ENCODE results near the gene SPATA24. TPM values are rescaled to one million over a fixed set of nuclear protein-coding genes. Genes with fewer than 3 reads are reported as not detected.

The SPATA24 gene
- total and polyA plus RNA-seq, 2 of the 8 experiments (the other 6 are each of a cell fraction or from before 2014, with no cell fraction given): 5.8 to 9.4 TPM

- no peak overlapping the region for H3K23ac ChIP-seq (ENCODE audit: insufficient read length)
- H2AFZ ChIP-seq (ENCODE audit: low read length): no peak overlapping the region
- H4K20me1 ChIP-seq (replicated peaks in 1 of 2; ENCODE audit: control insufficient read depth in 1 of 2, insufficient read depth in 2 of 2, low read length in 2 of 2): peaks cover 0 to 9% of the 10 kb centered on the region in 2 experiments
- H3K56ac ChIP-seq (replicated peaks; ENCODE audit: insufficient read length, low read depth, low read length): no peak overlapping the region
- no peak overlapping the region for H3K14ac ChIP-seq (ENCODE audit: insufficient read length)
- no peaks in the 10 kb centered on the region for H3K36me3 ChIP-seq (ENCODE audit: control insufficient read depth in 2 of 4, insufficient read depth in 4 of 4, low read length in 3 of 4)
- no peak overlapping the region for H4K91ac ChIP-seq (replicated peaks; ENCODE audit: insufficient read length, low read length)
- H2BK20ac ChIP-seq (ENCODE audit: low read length): no peak overlapping the region
- no peaks in the 10 kb centered on the region for H3K79me1 ChIP-seq (ENCODE audit: low read depth, low read length)
- no peak overlapping the region for H3K27ac ChIP-seq (ENCODE audit: low read depth, low read length)
- DNase-seq (ENCODE audit: low read depth in 1 of 2, low spot score in 2 of 2) (no peak), FAIRE-seq (no peak)
- peaks cover 13% of the 10 kb centered on the region; the same call in 1 of the 2 replicates for H3K23me2 ChIP-seq (ENCODE audit: low read depth, low read length)
- no peak overlapping the region for H2BK15ac ChIP-seq (ENCODE audit: low read length)
- no peaks in the 10 kb centered on the region for H3K9me3 ChIP-seq (ENCODE audit: insufficient read depth in 2 of 2, low read depth in 1 of 2, low read length in 1 of 2)
- no peaks in the 10 kb centered on the region for H3K27me3 ChIP-seq (replicated peaks in 1 of 4; ENCODE audit: control insufficient read depth in 3 of 4, extremely low read depth in 1 of 4, insufficient read depth in 3 of 4, low read length in 3 of 4)
- no peak overlapping the region for H2BK5ac ChIP-seq (ENCODE audit: low read depth, low read length)
- H3K4me3 ChIP-seq (ENCODE audit: extremely low read depth in 1 of 4, insufficient read depth in 2 of 4, low read depth in 3 of 4, low read length in 4 of 4): no peak overlapping the region
- H3K4me1 ChIP-seq (replicated peaks in 1 of 4; ENCODE audit: control insufficient read depth in 3 of 4, insufficient read depth in 4 of 4, low read length in 3 of 4): no peaks in the 10 kb centered on the region
- no peak overlapping the region for H2BK120ac ChIP-seq (replicated peaks; ENCODE audit: low read depth, low read length)
- no peak overlapping the region for H4K5ac ChIP-seq (ENCODE audit: insufficient read length, low read depth, low read length)
- H3K79me2 ChIP-seq (ENCODE audit: control insufficient read depth in 1 of 2, insufficient read depth in 2 of 2, low read length in 2 of 2): no peaks in the 10 kb centered on the region
- H2AK5ac ChIP-seq (ENCODE audit: low read depth, low read length): no peak overlapping the region
- H3K18ac ChIP-seq (ENCODE audit: extremely low read depth, low read length): no peak overlapping the region
- POLR2A ChIA-PET (ENCODE audit: partially characterized antibody): interaction anchor here (1.4 to 3.4 kb wide), 4 partner anchors 8 to 15 kb away, joined by 3 to 16 read pairs (median 5); partner anchors contain the start of genes DNAJC18 and ECSCR
- WGBS, 2 experiments (ENCODE audit: extremely low coverage in 1 of 2, insufficient coverage in 1 of 2, insufficient read length in 1 of 2, insufficient replicate concordance in 2 of 2, low coverage in 1 of 2, low lambda C conversion rate in 2 of 2, missing lambda C conversion rate in 1 of 2): 93% methylated on average over 5 of the region's 5 CpGs; no CpG with 5 or more reads in 1 of the 2 experiments
- no peak overlapping the region for H3K4me2 ChIP-seq (ENCODE audit: insufficient read depth in 1 of 2, low read depth in 2 of 2, low read length in 2 of 2)
- no peak overlapping the region for H2BK12ac ChIP-seq (ENCODE audit: low read depth, low read length)
- no peak overlapping the region for H4K8ac ChIP-seq (ENCODE audit: extremely low read depth, insufficient read depth, low read length)
- H3K4ac ChIP-seq (replicated peaks; ENCODE audit: insufficient read length, low read depth, low read length): no peak overlapping the region
- H3K9ac ChIP-seq (replicated peaks in 1 of 4; ENCODE audit: extremely low read depth in 1 of 4, low read depth in 3 of 4, low read length in 3 of 4): no peak overlapping the region
- CTCF ChIA-PET (ENCODE audit: partially characterized antibody): interaction anchor here (0.8 to 1.6 kb wide), 2 partner anchors 11 to 15 kb away, joined by 3 to 5 read pairs; no protein-coding TSS in a partner anchor
- TF ChIP-seq SRF (IDR thresholded peaks at IDR 0.05; ENCODE audit: low read depth, low read length): no peak
- no peak for TF ChIP-seq HDAC6 (IDR thresholded peaks at IDR 0.05; ENCODE audit: low read depth, low read length)
- no peak for TF ChIP-seq SIN3A (conservative IDR thresholded peaks at IDR 0.05 in 1 of 2, IDR thresholded peaks at IDR 0.05 in 1 of 2; ENCODE audit: low read depth in 1 of 2, low read length in 2 of 2)
- no peak for TF ChIP-seq CBX8 (IDR thresholded peaks at IDR 0.05; ENCODE audit: borderline replicate concordance, low read depth, low read length)
- no peak for TF ChIP-seq BRCA1 (IDR thresholded peaks at IDR 0.05; ENCODE audit: low read depth, low read length)
- TF ChIP-seq RAD21 (IDR thresholded peaks at IDR 0.05 in 1 of 2, conservative IDR thresholded peaks at IDR 0.05 in 1 of 2; ENCODE audit: low read depth in 2 of 2, low read length in 2 of 2): no peak
- no peak for TF ChIP-seq KDM5A (IDR thresholded peaks at IDR 0.05; ENCODE audit: low read length)
- no peak for TF ChIP-seq POU5F1 (IDR thresholded peaks at IDR 0.05; ENCODE audit: low read depth, low read length)
- TF ChIP-seq PHF8 (conservative IDR thresholded peaks at IDR 0.05; ENCODE audit: low read depth, low read length): no peak
- no peak for TF ChIP-seq CHD2 (IDR thresholded peaks at IDR 0.05; ENCODE audit: low read length)
- TF ChIP-seq GTF2F1 (IDR thresholded peaks at IDR 0.05; ENCODE audit: borderline replicate concordance, low read depth, low read length): no peak
- no peak for TF ChIP-seq JUN (IDR thresholded peaks at IDR 0.05; ENCODE audit: low read depth, low read length)
Observed at GRCh38 chr5:139446956-139447779, 43.3 kb upstream of the SPATA24 start.

All from H1 (cell line).